GM21786 (cell line): ENCODE data around the gene DNAH7.
"Not testable (repeated sequence)": the region's sequence is repeated elsewhere in the genome, so short reads cannot be mapped to it uniquely, and the experiment has no call there.

ENCODE experiments used
- ATAC-seq: cut with Tn5 transposase; IDR thresholded peaks from one replicate; pipeline ENCODE4 v1.9.1; 2021; ENCODE audit not compliant: unreplicated experiment

Gene DNAH7

GRCh38 chr2:195733831-195734230 lies 334.8 kb downstream of the DNAH7 start:
- ATAC-seq = no peak

- no peak for ATAC-seq
These were observed 336.1 kb downstream of the DNAH7 start for GRCh38 chr2:195732574-195732973.

- ATAC-seq = no peak
These were observed 337.7 kb downstream of the DNAH7 start for GRCh38 chr2:195730912-195731311.

GRCh38 chr2:195727106-195727505 lies 341.5 kb downstream of the DNAH7 start:
- ATAC-seq = no peak

- ATAC-seq = no peak
These were observed 346.6 kb downstream of the DNAH7 start for GRCh38 chr2:195722075-195722474.

- no peak for ATAC-seq
These were observed 347.6 kb downstream of the DNAH7 start for GRCh38 chr2:195721042-195721441.

GRCh38 chr2:195716466-195716865 lies 352.2 kb downstream of the DNAH7 start:
- ATAC-seq = no peak

GRCh38 chr2:195711478-195711877 lies 357.2 kb downstream of the DNAH7 start:
- peak; percentile 86 for ATAC-seq

GRCh38 chr2:195709901-195710806 lies 358.5 kb downstream of the DNAH7 start:
- no peak for ATAC-seq

- ATAC-seq = no peak
These were observed 362.3 kb downstream of the DNAH7 start for GRCh38 chr2:195706161-195706900.

- ATAC-seq = no peak
These were observed 368.2 kb downstream of the DNAH7 start for GRCh38 chr2:195700480-195700879.

GRCh38 chr2:195697681-195698220 lies 370.9 kb downstream of the DNAH7 start:
- ATAC-seq = no peak

- ATAC-seq = no peak
These were observed 372.6 kb downstream of the DNAH7 start for GRCh38 chr2:195696012-195696411.

GRCh38 chr2:195695002-195695631 lies 373.5 kb downstream of the DNAH7 start:
- ATAC-seq = no peak

- no peak for ATAC-seq
These were observed 374.1 kb downstream of the DNAH7 start for GRCh38 chr2:195694553-195694952.

GRCh38 chr2:195692531-195692930 lies 376.1 kb downstream of the DNAH7 start:
- not testable (repeated sequence) for ATAC-seq
